T-helper 17 cell (primary cell): Measurements from ENCODE around the gene MLYCD. TPM values are rescaled to one million over a fixed set of nuclear protein-coding genes. Genes with fewer than 3 reads are reported as not detected.

Source experiments
- ATAC-seq: fragments of 150-1000 bp; cut with Tn5 transposase; 2 replicates; pipeline ENCODE4 v1.10.0; 2021; ENCODE audit warnings: mild to moderate bottlenecking, moderate library complexity
- DNase-seq, 3 donors: peaks; one replicate each; pipeline versions ENCODE4 v3.0.0 to v3.0.0-alpha.2; 2020 to 2021
- H3K9me3 ChIP-seq: one replicate; pipeline ENCODE4 v1.7.0; 2013; ENCODE audit warnings: low read length, mild to moderate bottlenecking; ENCODE audit not compliant: control insufficient read depth, poor library complexity, severe bottlenecking
- H3K27ac Mint-ChIP-seq: one replicate; pipeline ENCODE4 v1.8.0; 2022; ENCODE audit warnings: mild to moderate bottlenecking, moderate library complexity, mixed read lengths
- H3K27me3 Mint-ChIP-seq: one replicate; pipeline ENCODE4 v1.8.0; 2022; ENCODE audit warnings: mixed read lengths
- H3K36me3 Mint-ChIP-seq: one replicate; pipeline ENCODE4 v1.8.0; 2022; ENCODE audit warnings: low read depth, mixed read lengths
- H3K4me1 Mint-ChIP-seq: one replicate; pipeline ENCODE4 v1.8.0; 2022; ENCODE audit warnings: mild to moderate bottlenecking, mixed read lengths
- H3K4me3 Mint-ChIP-seq: one replicate; pipeline ENCODE4 v1.8.0; 2022; ENCODE audit warnings: mild to moderate bottlenecking, moderate library complexity, mixed read lengths
- total RNA-seq, 4 donors: library from RNA in 2 of 4; stranded (reverse) in 2 of 4; gene quantifications; one replicate each; pipeline ENCODE4 v1.2.3 and lab custom pipeline; 2022 to 2026

The MLYCD gene
- total RNA-seq, 2 donors from 2014 or later = 4.7 to 6.2 TPM

- Mint-ChIP-seq H3K27me3 (peaks cover 25% of the 10 kb centered on the region), H3K4me3 (no peak overlapping the region), H3K4me1 (peaks cover 2% of the 10 kb centered on the region), H3K27ac (no peak overlapping the region), H3K36me3 (peaks cover 6% of the 10 kb centered on the region)
- H3K9me3 ChIP-seq = no peaks in the 10 kb centered on the region
- DNase-seq (no peak), ATAC-seq (no peak)
These were observed 73.5 kb downstream of the MLYCD start for GRCh38 chr16:83972256-83973008.

DNA sequence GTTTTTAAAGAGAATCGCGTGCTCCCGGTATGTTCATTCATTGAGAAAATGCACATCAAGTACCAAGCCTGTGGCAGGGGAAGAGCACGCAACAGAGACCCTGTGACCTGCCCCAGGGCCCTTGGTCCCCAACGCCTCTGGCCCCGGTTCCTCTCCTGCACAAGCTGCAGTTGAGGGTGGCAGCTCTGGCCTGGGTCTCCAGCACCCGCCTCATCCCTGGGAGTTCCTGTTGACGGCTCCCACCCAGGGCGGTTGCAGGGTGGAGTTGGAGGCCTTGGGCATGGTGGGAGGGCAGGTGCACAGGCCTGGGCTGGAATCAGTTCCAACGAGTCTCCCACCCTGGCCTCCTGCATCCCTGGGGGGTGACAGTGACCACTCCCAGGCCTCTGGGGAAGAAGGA lies 74.2 kb downstream of the MLYCD start:
- H3K27me3 Mint-ChIP-seq = peaks cover 25% of the 10 kb centered on the region
- no peaks in the 10 kb centered on the region for H3K4me1 Mint-ChIP-seq
- H3K9me3 ChIP-seq = no peaks in the 10 kb centered on the region
- H3K36me3 Mint-ChIP-seq = peaks cover 4% of the 10 kb centered on the region
- no peak overlapping the region for H3K27ac Mint-ChIP-seq
- H3K4me3 Mint-ChIP-seq = no peak overlapping the region
- ATAC-seq (no peak), DNase-seq (no peak)

- Mint-ChIP-seq H3K27ac (no peak overlapping the region), H3K4me1 (no peaks in the 10 kb centered on the region), H3K36me3 (peaks cover 4% of the 10 kb centered on the region), H3K4me3 (no peak overlapping the region), H3K27me3 (peaks cover 25% of the 10 kb centered on the region)
- ATAC-seq = no peak
- no peaks in the 10 kb centered on the region for H3K9me3 ChIP-seq
- no peak for DNase-seq
These were observed 74.9 kb downstream of the MLYCD start for GRCh38 chr16:83973581-83974385.

GRCh38 chr16:83974475-83974874 lies 75.6 kb downstream of the MLYCD start:
- H3K27me3 Mint-ChIP-seq = peaks cover 25% of the 10 kb centered on the region
- no peak for DNase-seq
- H3K36me3 Mint-ChIP-seq = peaks cover 4% of the 10 kb centered on the region

GRCh38 chr16:83975590-83976260 lies 76.8 kb downstream of the MLYCD start:
- Mint-ChIP-seq H3K4me3 (no peak overlapping the region), H3K27ac (no peak overlapping the region), H3K27me3 (peaks cover 17% of the 10 kb centered on the region), H3K4me1 (no peaks in the 10 kb centered on the region), H3K36me3 (no peaks in the 10 kb centered on the region)
- no peak for ATAC-seq
- DNase-seq = no peak
- no peaks in the 10 kb centered on the region for H3K9me3 ChIP-seq

More at GRCh38 chr16:83974475-83974874, 75.6 kb downstream of the MLYCD start:
- Mint-ChIP-seq H3K4me1 (no peaks in the 10 kb centered on the region), H3K27ac (no peak overlapping the region), H3K4me3 (no peak overlapping the region)
- H3K9me3 ChIP-seq = no peaks in the 10 kb centered on the region
- no peak for ATAC-seq

Other genes starting within 250 kb of the MLYCD start
- gene HSBP1, start 91.1 kb upstream of the MLYCD start, total RNA-seq = 10 to 100 TPM; 23.1 to 23.8 TPM
- gene OSGIN1, start 54.1 kb downstream of the MLYCD start, total RNA-seq = 1 to 10 TPM; 1.1 to 1.4 TPM
- gene NECAB2, start 69.1 kb downstream of the MLYCD start, total RNA-seq = not detected
- gene SLC38A8, start 143.7 kb downstream of the MLYCD start, total RNA-seq = not detected
- 100 to 1,000 TPM in 1 of 2 donors, 10 to 100 TPM in 1; 94.4 to 114 TPM for gene MBTPS1, start 217.8 kb downstream of the MLYCD start, total RNA-seq
- 10 to 100 TPM; 11.9 to 12.6 TPM for gene HSDL1, start 246.1 kb downstream of the MLYCD start, total RNA-seq
- gene DNAAF1, start 246.2 kb downstream of the MLYCD start, total RNA-seq = not detected